Measurements from ENCODE around the gene IFNAR1. TPM values are rescaled to one million over a fixed set of nuclear protein-coding genes. Genes with fewer than 3 reads are reported as not detected.

Gene IFNAR1
- total and polyA plus RNA-seq, 2 donors (not counting 3 experiments of a cell fraction or from before 2014, with no cell fraction given), result 16.2 to 47.8 TPM

DNA sequence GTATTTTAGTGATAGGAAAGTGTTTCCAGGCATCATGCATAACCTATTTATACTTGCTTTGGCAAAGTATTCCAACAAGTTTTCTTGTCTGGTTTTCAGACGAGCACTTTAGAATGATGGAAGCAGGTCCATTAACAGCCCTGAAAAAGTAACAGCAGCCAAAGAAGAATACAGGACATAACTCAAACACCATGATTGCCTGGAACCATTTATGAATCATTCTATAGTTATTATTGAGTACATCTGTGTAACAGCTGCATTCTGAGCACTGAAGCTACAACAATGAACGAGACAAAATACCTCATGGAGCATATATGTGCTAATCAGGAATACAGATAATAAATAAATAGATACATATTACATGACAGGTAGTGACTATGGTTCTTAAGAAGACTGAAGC, 46.0 kb upstream of the IFNAR1 start:
- Histone ChIP-seq H3K36me3 (ENCODE audit: control insufficient read depth in 2 of 2, extremely low read depth in 1 of 2, insufficient read depth in 2 of 2, low read length in 2 of 2) (peaks cover 0 to 3% of the 10 kb centered on the region in 2 experiments), H4K20me1 (replicated peaks; ENCODE audit: control insufficient read depth, extremely low read depth, insufficient read depth, low read length) (no peaks in the 10 kb centered on the region), H3K4me2 (ENCODE audit: insufficient read depth, low read length) (no peak overlapping the region), H3K4me1 (ENCODE audit: control insufficient read depth, extremely low read depth, insufficient read depth, low read length) (no peaks in the 10 kb centered on the region), H3K9me1 (replicated peaks; ENCODE audit: control insufficient read depth, extremely low read depth, insufficient read depth, low read length) (no peaks in the 10 kb centered on the region), H3K27me3 (ENCODE audit: control insufficient read depth in 2 of 2, insufficient read depth in 2 of 2, low read length in 2 of 2) (no peaks in the 10 kb centered on the region), H3K79me2 (ENCODE audit: control insufficient read depth, insufficient read depth, low read length) (no peaks in the 10 kb centered on the region), H2AFZ (ENCODE audit: low read depth, low read length) (no peak overlapping the region), H3K27ac (ENCODE audit: insufficient read depth, low read depth, low read length) (no peak overlapping the region), H3K4me3 (replicated peaks in 1 of 3; ENCODE audit: insufficient read depth in 1 of 3, low read depth in 1 of 3, low read length in 3 of 3) (no peak overlapping the region), H3K9ac (replicated peaks; ENCODE audit: extremely low read depth, insufficient read depth, low read length) (no peak overlapping the region), H3K9me3 (replicated peaks; ENCODE audit: control insufficient read depth, insufficient read depth, low read length) (no peaks in the 10 kb centered on the region)
- FAIRE-seq, result no peak
- TF ChIP-seq POLR2A (IDR thresholded peaks at IDR 0.05; ENCODE audit: low read depth, low read length) (no peak), EZH2 (IDR thresholded peaks at IDR 0.05; ENCODE audit: borderline replicate concordance, low read depth, low read length, severe bottlenecking) (no peak), GATA2 (IDR thresholded peaks at IDR 0.05; ENCODE audit: insufficient read depth, insufficient read length, low read depth, low read length) (no peak)
- TF ChIP-seq, protein P1, sequence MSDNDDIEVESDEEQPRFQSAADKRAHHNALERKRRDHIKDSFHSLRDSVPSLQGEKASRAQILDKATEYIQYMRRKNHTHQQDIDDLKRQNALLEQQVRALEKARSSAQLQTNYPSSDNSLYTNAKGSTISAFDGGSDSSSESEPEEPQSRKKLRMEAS (IDR thresholded peaks at IDR 0.05; ENCODE audit: insufficient read depth, insufficient read length), result no peak
- ChIA-PET CTCF (no interaction called here), POLR2A (no interaction called here)
- DNase-seq (ENCODE audit: low read depth, low spot score), result no peak
- intact Hi-C loops (cut with micrococcal nuclease), result no loop called here
- BruUV-seq (replicated peaks), result no TSS peak
- dilution Hi-C loops (cut with MboI; ENCODE audit: extremely low pct_ligation_motif_present, low sequenced_read_pairs), result no loop called here

DNA sequence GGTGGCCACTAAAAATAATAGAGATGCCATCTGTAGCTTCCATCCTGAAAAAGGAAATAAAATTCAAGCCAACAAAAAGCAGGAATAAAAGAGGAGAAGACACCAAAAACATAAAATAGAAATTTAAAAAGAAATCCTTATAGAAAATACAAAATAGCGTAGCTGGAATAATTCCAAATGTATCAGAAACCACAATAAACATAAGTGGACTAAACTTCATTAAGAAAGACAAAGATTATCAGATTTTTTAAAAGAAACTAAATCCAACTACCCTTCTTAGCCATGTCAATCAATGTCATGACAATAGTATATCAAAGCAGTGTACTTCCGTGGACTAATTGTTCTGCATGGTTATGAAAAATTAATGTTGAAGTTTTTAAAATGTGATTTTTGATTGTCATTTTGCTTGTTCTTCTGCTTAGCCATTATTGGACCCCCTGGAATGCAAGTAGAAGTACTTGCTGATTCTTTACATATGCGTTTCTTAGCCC, 45.4 kb upstream of the IFNAR1 start:
- Histone ChIP-seq H3K9me1 (replicated peaks; ENCODE audit: control insufficient read depth, extremely low read depth, insufficient read depth, low read length) (no peaks in the 10 kb centered on the region), H3K4me1 (ENCODE audit: control insufficient read depth, extremely low read depth, insufficient read depth, low read length) (no peaks in the 10 kb centered on the region), H3K36me3 (ENCODE audit: control insufficient read depth in 2 of 2, extremely low read depth in 1 of 2, insufficient read depth in 2 of 2, low read length in 2 of 2) (peaks cover 0 to 3% of the 10 kb centered on the region in 2 experiments), H3K9ac (replicated peaks; ENCODE audit: extremely low read depth, insufficient read depth, low read length) (no peak overlapping the region), H3K4me3 (replicated peaks in 1 of 3; ENCODE audit: insufficient read depth in 1 of 3, low read depth in 1 of 3, low read length in 3 of 3) (no peak overlapping the region), H4K20me1 (replicated peaks; ENCODE audit: control insufficient read depth, extremely low read depth, insufficient read depth, low read length) (no peaks in the 10 kb centered on the region), H3K27ac (ENCODE audit: insufficient read depth, low read depth, low read length) (no peak overlapping the region), H3K27me3 (ENCODE audit: control insufficient read depth in 2 of 2, insufficient read depth in 2 of 2, low read length in 2 of 2) (no peaks in the 10 kb centered on the region), H3K4me2 (ENCODE audit: insufficient read depth, low read length) (no peak overlapping the region), H3K9me3 (replicated peaks; ENCODE audit: control insufficient read depth, insufficient read depth, low read length) (no peaks in the 10 kb centered on the region), H3K79me2 (ENCODE audit: control insufficient read depth, insufficient read depth, low read length) (no peaks in the 10 kb centered on the region), H2AFZ (ENCODE audit: low read depth, low read length) (no peak overlapping the region)
- no TSS peak for BruUV-seq (replicated peaks)
- DNase-seq (ENCODE audit: low read depth, low spot score) (no peak), FAIRE-seq (no peak)
- POLR2A ChIA-PET, result interaction anchor here (0.5 kb wide), 1 partner anchor 259 kb away, joined by 5 read pairs; no protein-coding TSS in a partner anchor
- no peak for TF ChIP-seq JUN (IDR thresholded peaks at IDR 0.05; ENCODE audit: borderline replicate concordance, insufficient read depth, insufficient read length, low read depth)
- no peak for TF ChIP-seq GATA2 (IDR thresholded peaks at IDR 0.05; ENCODE audit: insufficient read depth, insufficient read length, low read depth, low read length)
- TF ChIP-seq, protein P1 (IDR thresholded peaks at IDR 0.05; ENCODE audit: insufficient read depth, insufficient read length), result no peak
- no peak for TF ChIP-seq MYC (IDR thresholded peaks at IDR 0.05; ENCODE audit: low read depth, low read length)
- no peak for TF ChIP-seq POLR2A (IDR thresholded peaks at IDR 0.05; ENCODE audit: low read depth, low read length)
- no peak for TF ChIP-seq FOS (IDR thresholded peaks at IDR 0.05; ENCODE audit: borderline replicate concordance, insufficient read depth, low read length)
- TF ChIP-seq EZH2 (IDR thresholded peaks at IDR 0.05; ENCODE audit: borderline replicate concordance, low read depth, low read length, severe bottlenecking), result no peak
- TF ChIP-seq POLR2AphosphoS5 (IDR thresholded peaks at IDR 0.05; ENCODE audit: insufficient read depth, low read depth, low read length), result no peak
- TF ChIP-seq, protein P2, sequence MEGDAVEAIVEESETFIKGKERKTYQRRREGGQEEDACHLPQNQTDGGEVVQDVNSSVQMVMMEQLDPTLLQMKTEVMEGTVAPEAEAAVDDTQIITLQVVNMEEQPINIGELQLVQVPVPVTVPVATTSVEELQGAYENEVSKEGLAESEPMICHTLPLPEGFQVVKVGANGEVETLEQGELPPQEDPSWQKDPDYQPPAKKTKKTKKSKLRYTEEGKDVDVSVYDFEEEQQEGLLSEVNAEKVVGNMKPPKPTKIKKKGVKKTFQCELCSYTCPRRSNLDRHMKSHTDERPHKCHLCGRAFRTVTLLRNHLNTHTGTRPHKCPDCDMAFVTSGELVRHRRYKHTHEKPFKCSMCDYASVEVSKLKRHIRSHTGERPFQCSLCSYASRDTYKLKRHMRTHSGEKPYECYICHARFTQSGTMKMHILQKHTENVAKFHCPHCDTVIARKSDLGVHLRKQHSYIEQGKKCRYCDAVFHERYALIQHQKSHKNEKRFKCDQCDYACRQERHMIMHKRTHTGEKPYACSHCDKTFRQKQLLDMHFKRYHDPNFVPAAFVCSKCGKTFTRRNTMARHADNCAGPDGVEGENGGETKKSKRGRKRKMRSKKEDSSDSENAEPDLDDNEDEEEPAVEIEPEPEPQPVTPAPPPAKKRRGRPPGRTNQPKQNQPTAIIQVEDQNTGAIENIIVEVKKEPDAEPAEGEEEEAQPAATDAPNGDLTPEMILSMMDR (IDR thresholded peaks at IDR 0.05; ENCODE audit: extremely low read depth in 1 of 2, insufficient read depth in 1 of 2, low read depth in 1 of 2, low read length in 2 of 2), result no peak
- intact Hi-C loops (cut with micrococcal nuclease) (no loop called here), dilution Hi-C loops (cut with MboI; ENCODE audit: extremely low pct_ligation_motif_present, low sequenced_read_pairs) (no loop called here)
- CTCF ChIA-PET, result no interaction called here
